ENCODE results near the gene OR9A4. TPM values are rescaled to one million over a fixed set of nuclear protein-coding genes. Genes with fewer than 3 reads are reported as not detected.

OR9A4 gene
- total and polyA plus RNA-seq, 2 experiments from 2014 or later: not detected

DNA sequence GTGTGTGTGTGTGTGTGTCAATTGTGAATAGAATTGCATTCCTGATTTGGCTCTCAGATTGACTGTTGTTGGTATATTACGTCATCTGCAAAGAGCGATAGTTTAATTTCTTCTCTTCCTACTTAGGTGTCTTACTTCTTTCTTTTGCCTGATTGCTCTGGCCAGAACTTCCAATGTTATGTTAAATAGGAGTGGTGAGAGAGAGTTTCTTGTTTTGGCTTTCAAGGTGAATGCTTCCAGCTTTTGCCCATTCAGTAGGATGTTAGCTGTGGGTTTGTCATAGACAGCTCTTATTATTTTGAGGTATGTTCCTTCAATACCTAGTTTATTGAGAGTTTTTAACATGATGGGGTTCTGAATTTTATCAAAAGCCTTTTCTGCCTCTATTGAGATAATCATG lies 40.7 kb upstream of the OR9A4 start:
- TF ChIP-seq EZH2 (IDR thresholded peaks at IDR 0.05; ENCODE audit: insufficient read depth, poor library complexity, severe bottlenecking) (no peak), EZH2phosphoT487 (IDR thresholded peaks at IDR 0.05; ENCODE audit: insufficient read depth, low read depth) (no peak)
- H3K9me3 ChIP-seq (ENCODE audit: low read depth): no peaks in the 10 kb centered on the region
- in situ Hi-C loops (cut with MboI): no loop called here
- no peaks in the 10 kb centered on the region for H3K4me1 ChIP-seq (ENCODE audit: insufficient read depth)
- H3K79me2 ChIP-seq (ENCODE audit: insufficient read depth): no peaks in the 10 kb centered on the region
- H3K27me3 ChIP-seq (replicated peaks; ENCODE audit: insufficient read depth): no peaks in the 10 kb centered on the region
- H3F3A ChIP-seq (ENCODE audit: insufficient read depth): no peaks in the 10 kb centered on the region
- H3K27ac ChIP-seq: no peak overlapping the region
- no peak overlapping the region for H3K4me2 ChIP-seq (ENCODE audit: unreplicated experiment)
- H3K36me3 ChIP-seq (ENCODE audit: low read depth): no peaks in the 10 kb centered on the region
- H4K20me1 ChIP-seq (ENCODE audit: insufficient read depth): no peaks in the 10 kb centered on the region
- H3K9ac ChIP-seq: no peak overlapping the region
- H3K4me3 ChIP-seq: no peak overlapping the region
- no peak overlapping the region for H2AFZ ChIP-seq
- no peaks in the 10 kb centered on the region for H3K9me2 ChIP-seq (ENCODE audit: insufficient read depth)
- no peak for DNase-seq
- 58 to 71% methylated on average over 2 of the region's 2 CpGs for WGBS, 2 experiments (ENCODE audit: low coverage in 1 of 2, low lambda C conversion rate in 2 of 2, missing lambda C conversion rate in 2 of 2)

DNA sequence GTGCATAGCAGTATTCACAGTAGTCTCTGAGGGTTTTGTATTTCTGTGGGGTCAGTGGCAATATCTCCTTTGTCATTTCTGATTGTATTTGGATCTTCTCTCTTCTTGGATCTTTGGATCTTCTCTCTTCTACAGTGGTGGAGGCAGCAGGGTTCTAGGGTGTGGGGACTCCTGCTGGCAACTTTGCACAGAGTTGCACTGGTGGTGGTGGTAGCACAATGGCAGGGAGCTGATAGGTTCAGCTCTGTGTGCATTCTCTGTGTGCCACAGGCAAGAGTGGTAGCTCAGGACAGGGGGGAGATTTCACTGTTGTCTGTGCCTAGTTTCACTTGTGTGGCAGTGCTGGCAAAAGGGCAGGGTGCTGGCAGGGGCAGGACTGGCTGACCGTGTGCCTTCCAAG lies 39.8 kb upstream of the OR9A4 start:
- H3K4me1 ChIP-seq (ENCODE audit: insufficient read depth): no peaks in the 10 kb centered on the region
- H3K36me3 ChIP-seq (ENCODE audit: low read depth): no peaks in the 10 kb centered on the region
- DNase-seq: no peak
- H3K79me2 ChIP-seq (ENCODE audit: insufficient read depth): no peaks in the 10 kb centered on the region
- in situ Hi-C loops (cut with MboI): no loop called here
- no peak overlapping the region for H3K4me3 ChIP-seq
- no peak overlapping the region for H3K4me2 ChIP-seq (ENCODE audit: unreplicated experiment)
- no peaks in the 10 kb centered on the region for H3K9me3 ChIP-seq (ENCODE audit: low read depth)
- H2AFZ ChIP-seq: no peak overlapping the region
- no peak overlapping the region for H3K27ac ChIP-seq
- H3K9me2 ChIP-seq (ENCODE audit: insufficient read depth): no peaks in the 10 kb centered on the region
- TF ChIP-seq EZH2 (IDR thresholded peaks at IDR 0.05; ENCODE audit: insufficient read depth, poor library complexity, severe bottlenecking) (no peak), EZH2phosphoT487 (IDR thresholded peaks at IDR 0.05; ENCODE audit: insufficient read depth, low read depth) (no peak)
- WGBS, 2 experiments (ENCODE audit: low coverage in 1 of 2, low lambda C conversion rate in 2 of 2, missing lambda C conversion rate in 2 of 2): 8 to 25% methylated on average over 1 of the region's 1 CpG
- H4K20me1 ChIP-seq (ENCODE audit: insufficient read depth): no peaks in the 10 kb centered on the region
- no peak overlapping the region for H3K9ac ChIP-seq
- H3F3A ChIP-seq (ENCODE audit: insufficient read depth): no peaks in the 10 kb centered on the region
- no peaks in the 10 kb centered on the region for H3K27me3 ChIP-seq (replicated peaks; ENCODE audit: insufficient read depth)

- Histone ChIP-seq H3K9me3 (ENCODE audit: low read depth) (no peaks in the 10 kb centered on the region), H3F3A (ENCODE audit: insufficient read depth) (no peaks in the 10 kb centered on the region), H3K9me2 (ENCODE audit: insufficient read depth) (no peaks in the 10 kb centered on the region), H3K9ac (no peak overlapping the region), H3K79me2 (ENCODE audit: insufficient read depth) (no peaks in the 10 kb centered on the region), H4K20me1 (ENCODE audit: insufficient read depth) (no peaks in the 10 kb centered on the region), H3K4me2 (ENCODE audit: unreplicated experiment) (no peak overlapping the region), H3K27me3 (replicated peaks; ENCODE audit: insufficient read depth) (no peaks in the 10 kb centered on the region), H2AFZ (no peak overlapping the region), H3K4me1 (ENCODE audit: insufficient read depth) (no peaks in the 10 kb centered on the region), H3K36me3 (ENCODE audit: low read depth) (no peaks in the 10 kb centered on the region), H3K27ac (no peak overlapping the region), H3K4me3 (no peak overlapping the region)
- in situ Hi-C loops (cut with MboI): no loop called here
- TF ChIP-seq EZH2phosphoT487 (IDR thresholded peaks at IDR 0.05; ENCODE audit: insufficient read depth, low read depth): no peak
- TF ChIP-seq EZH2 (IDR thresholded peaks at IDR 0.05; ENCODE audit: insufficient read depth, poor library complexity, severe bottlenecking): no peak
- no peak for DNase-seq
- WGBS, 2 experiments (ENCODE audit: low coverage in 1 of 2, low lambda C conversion rate in 2 of 2, missing lambda C conversion rate in 2 of 2): 48 to 53% methylated on average over 3 of the region's 3 CpGs
Observed at GRCh38 chr7:141877365-141877764, 38.8 kb upstream of the OR9A4 start.

GRCh38 chr7:141880960-141881359 lies 35.2 kb upstream of the OR9A4 start:
- Histone ChIP-seq H3K27me3 (replicated peaks; ENCODE audit: insufficient read depth) (no peaks in the 10 kb centered on the region), H3K9me3 (ENCODE audit: low read depth) (no peaks in the 10 kb centered on the region), H3K4me2 (ENCODE audit: unreplicated experiment) (no peak overlapping the region), H3K9me2 (ENCODE audit: insufficient read depth) (no peaks in the 10 kb centered on the region), H3F3A (ENCODE audit: insufficient read depth) (no peaks in the 10 kb centered on the region), H2AFZ (no peak overlapping the region), H3K27ac (no peak overlapping the region), H3K4me1 (ENCODE audit: insufficient read depth) (no peaks in the 10 kb centered on the region), H3K9ac (no peak overlapping the region), H4K20me1 (ENCODE audit: insufficient read depth) (no peaks in the 10 kb centered on the region), H3K36me3 (ENCODE audit: low read depth) (no peaks in the 10 kb centered on the region), H3K4me3 (no peak overlapping the region), H3K79me2 (ENCODE audit: insufficient read depth) (no peaks in the 10 kb centered on the region)
- in situ Hi-C loops (cut with MboI): no loop called here
- DNase-seq: no peak
- 41 to 44% methylated on average over 5 of the region's 5 CpGs for WGBS, 2 experiments (ENCODE audit: low coverage in 1 of 2, low lambda C conversion rate in 2 of 2, missing lambda C conversion rate in 2 of 2)
- TF ChIP-seq EZH2phosphoT487 (IDR thresholded peaks at IDR 0.05; ENCODE audit: insufficient read depth, low read depth): no peak
- no peak for TF ChIP-seq EZH2 (IDR thresholded peaks at IDR 0.05; ENCODE audit: insufficient read depth, poor library complexity, severe bottlenecking)

Measured in GM23248 (cell line).